ENCODE measurements around the gene TTYH2.

- TF ChIP-seq CTCF (IDR thresholded peaks at IDR 0.05): no peak
- TF ChIP-seq POLR2A (IDR thresholded peaks at IDR 0.05): no peak
- no peak for TF ChIP-seq EP300 (IDR thresholded peaks at IDR 0.05)
These were observed 46.5 kb downstream of the TTYH2 start for GRCh38 chr17:74259667-74260524.
